Liver (tissue), 10 donors: ENCODE data around the gene CEP89. TPM values are rescaled to one million over a fixed set of nuclear protein-coding genes. Genes with fewer than 3 reads are reported as not detected.

Experiments used
- DNase-seq: peaks from one replicate; pipeline ENCODE4 v3.0.0-alpha.2; 2017; ENCODE audit warnings: low spot score
- H3K27ac ChIP-seq, 2 donors: one replicate each; pipeline ENCODE4 v1.7.0; 2013; ENCODE audit warnings: inconsistent platforms in 2 of 2, low read length in 2 of 2, control low read depth in 1 of 2, low read depth in 1 of 2, mild to moderate bottlenecking in 1 of 2
- H3K27me3 ChIP-seq, 4 donors: one replicate each; pipeline versions ENCODE4 v1.6.1 to v1.7.0; 2013; ENCODE audit warnings: low read length in 3 of 4, inconsistent platforms in 1 of 4, mild to moderate bottlenecking in 1 of 4, moderate library complexity in 1 of 4; ENCODE audit not compliant: control insufficient read depth in 4 of 4, insufficient read depth in 4 of 4
- H3K36me3 ChIP-seq, 4 donors: one replicate each; pipeline versions ENCODE4 v1.6.1 to v1.7.0; 2013; ENCODE audit warnings: low read length in 3 of 4, mild to moderate bottlenecking in 3 of 4, low read depth in 1 of 4, moderate library complexity in 1 of 4; ENCODE audit not compliant: control insufficient read depth in 4 of 4, insufficient read depth in 3 of 4
- H3K4me1 ChIP-seq, 4 donors: one replicate each; pipeline versions ENCODE4 v1.6.1 to v1.7.0; 2013; ENCODE audit warnings: low read length in 3 of 4, mild to moderate bottlenecking in 3 of 4, moderate library complexity in 1 of 4; ENCODE audit not compliant: control insufficient read depth in 4 of 4, insufficient read depth in 4 of 4
- H3K4me3 ChIP-seq, 3 donors: one replicate each; pipeline versions ENCODE4 v1.6.1 to v1.7.0; 2013; ENCODE audit warnings: low read length in 3 of 3, control low read depth in 1 of 3, low read depth in 1 of 3, mild to moderate bottlenecking in 1 of 3
- H3K9ac ChIP-seq, 2 donors: one replicate each; pipeline ENCODE4 v1.7.0; 2013; ENCODE audit warnings: low read length in 2 of 2, mild to moderate bottlenecking in 2 of 2, moderate library complexity in 2 of 2, control low read depth in 1 of 2, low read depth in 1 of 2
- H3K9me3 ChIP-seq, 4 donors: one replicate each; pipeline versions ENCODE4 v1.6.1 to v1.7.0; 2013; ENCODE audit warnings: low read length in 3 of 4; ENCODE audit not compliant: control insufficient read depth in 4 of 4
- EGR1 ChIP-seq, 2 donors: IDR thresholded peaks; 2 replicates each; pipeline ENCODE4 v1.6.1; 2016 to 2018; ENCODE audit warnings: antibody characterized with exemption in 2 of 2, low read depth in 2 of 2
- FOXA2 ChIP-seq: IDR thresholded peaks from 2 replicates; pipeline ENCODE4 v1.6.1; 2016; ENCODE audit warnings: antibody characterized with exemption
- GABPA ChIP-seq, 2 donors: IDR thresholded peaks in 1 of 2; conservative IDR thresholded peaks in 1 of 2; 2 replicates each; pipeline ENCODE4 v1.6.1; 2016; ENCODE audit warnings: antibody characterized with exemption in 2 of 2, mild to moderate bottlenecking in 1 of 2, moderate library complexity in 1 of 2
- HNF4G ChIP-seq: IDR thresholded peaks from 2 replicates; pipeline ENCODE4 v1.6.1; 2016; ENCODE audit warnings: antibody characterized with exemption
- MAX ChIP-seq: IDR thresholded peaks from 2 replicates; pipeline ENCODE4 v1.6.1; 2016; ENCODE audit warnings: antibody characterized with exemption
- NR2F2 ChIP-seq: IDR thresholded peaks from 2 replicates; pipeline ENCODE4 v1.6.1; 2016; ENCODE audit warnings: antibody characterized with exemption
- RAD21 ChIP-seq, 2 donors: IDR thresholded peaks; 2 replicates each; pipeline ENCODE4 v1.6.1; 2016; ENCODE audit warnings: antibody characterized with exemption in 2 of 2, mild to moderate bottlenecking in 2 of 2
- REST ChIP-seq: IDR thresholded peaks from 2 replicates; pipeline ENCODE4 v1.6.1; 2016; ENCODE audit warnings: antibody characterized with exemption, mild to moderate bottlenecking
- RXRA ChIP-seq, 2 donors: IDR thresholded peaks; 2 replicates each; pipeline ENCODE4 v1.6.1; 2017 to 2018; ENCODE audit warnings: antibody characterized with exemption in 2 of 2, mild to moderate bottlenecking in 1 of 2
- SP1 ChIP-seq: IDR thresholded peaks from 2 replicates; pipeline ENCODE4 v1.6.1; 2018; ENCODE audit warnings: antibody characterized with exemption, mild to moderate bottlenecking
- TAF1 ChIP-seq: conservative IDR thresholded peaks from 2 replicates; pipeline ENCODE4 v1.6.1; 2016; ENCODE audit warnings: antibody characterized with exemption, mild to moderate bottlenecking
- ZBTB33 ChIP-seq: IDR thresholded peaks from 2 replicates; pipeline ENCODE4 v1.6.1; 2016; ENCODE audit warnings: antibody characterized with exemption
- WGBS: extraction: QIAGEN DNeasy Blood & Tissue Kit; methylation state at CpG from one replicate; pipeline ENCODE4 v1.1.7; 2013; 5-methylcytosine and 5-hydroxymethylcytosine counted together
- polyA plus RNA-seq, 2 donors: library from polyadenylated mRNA; stranded (reverse) in 1 of 2; unstranded in 1 of 2; fragments of 200-250 nt in 1 of 2; fragments of >200 nt in 1 of 2; fragmentation: Nextera tagmentation in 1 of 2; extraction: Ambion mirVana in 1 of 2; gene quantifications; one replicate each; pipeline versions ENCODE4 v1.2.1 to v1.2.3, GENCODE V29; 2013 to 2015
- small RNA-seq: library from RNA; depleted of rRNA; stranded (forward); fragments of <200 nt; gene quantifications from one replicate; pipeline ENCODE3, GENCODE V24; 2014
- total RNA-seq, 2 donors: library from RNA; depleted of rRNA; stranded (reverse); fragments of >200 nt; gene quantifications; one replicate each; pipeline ENCODE4 v1.2.3, GENCODE V29; 2014
- donor health status: healthy.
- donor health status: healthy.
- donor health status: healthy.
- donor health status: healthy.
- donor health status: healthy.

CEP89 gene
- total and polyA plus RNA-seq, 4 donors, result 2.0 to 2.9 (median 2.4) TPM

GRCh38 chr19:32828139-32828538, 143.6 kb downstream of the CEP89 start:
- no peak overlapping the region for H3K9ac ChIP-seq
- no peaks in the 10 kb centered on the region for H3K27me3 ChIP-seq
- DNase-seq, result no peak
- no peak for TF ChIP-seq EGR1 (IDR thresholded peaks at IDR 0.05; ENCODE audit: low read depth in 2 of 2)
- no peak for TF ChIP-seq RAD21 (IDR thresholded peaks at IDR 0.05)
- TF ChIP-seq HNF4G, result no peak
- TF ChIP-seq MAX, result no peak
- TF ChIP-seq SP1, result no peak
- TF ChIP-seq REST, result no peak
- no peak for TF ChIP-seq RXRA (IDR thresholded peaks at IDR 0.05)
- no peak for TF ChIP-seq TAF1
- no peak for TF ChIP-seq FOXA2
- no peak for TF ChIP-seq ZBTB33
- no peak for TF ChIP-seq GABPA (IDR thresholded peaks at IDR 0.05 in 1 of 2, conservative IDR thresholded peaks at IDR 0.05 in 1 of 2)
- no peak for TF ChIP-seq NR2F2
- no peaks in the 10 kb centered on the region for H3K4me1 ChIP-seq
- whole genome bisulfite sequencing, result 95% methylated on average over 4 of the region's 4 CpGs
- H3K9me3 ChIP-seq, result no peaks in the 10 kb centered on the region
- no peak overlapping the region for H3K4me3 ChIP-seq
- peaks cover 1 to 27% (median 20%) of the 10 kb centered on the region in 4 donors for H3K36me3 ChIP-seq
- no peak overlapping the region for H3K27ac ChIP-seq

Small RNAs within 50 kb of the gene (small RNA-seq; reads per million reads assigned to genes)
- not detected for gene RN7SKP22

Other genes with a start within 250 kb of the CEP89 start
- gene SLC7A9, start 102.2 kb downstream of the CEP89 start, total RNA-seq, result 10 to 100 TPM in 1 of 2 donors, 1 to 10 TPM in 1; 6.8 to 16.3 TPM
- gene SLC7A9, start 102.2 kb downstream of the CEP89 start, polyA plus RNA-seq, result 10 to 100 TPM in 1 of 2 donors, 1 to 10 TPM in 1; 9.0 to 10.7 TPM
- gene FAAP24, start 284 bp upstream of the CEP89 start, total RNA-seq, result 1 to 10 TPM in 1 of 2 donors, under 1 TPM in 1; 0.25 to 1.1 TPM
- under 1 TPM; 0.19 to 0.29 TPM for gene FAAP24, start 284 bp upstream of the CEP89 start, polyA plus RNA-seq
- gene RHPN2, start 92.9 kb upstream of the CEP89 start, total RNA-seq, result 10 to 100 TPM in 1 of 2 donors, 1 to 10 TPM in 1; 7.6 to 31.5 TPM
- 10 to 100 TPM in 1 of 2 donors, 1 to 10 TPM in 1; 9.2 to 10.5 TPM for gene RHPN2, start 92.9 kb upstream of the CEP89 start, polyA plus RNA-seq
- gene GPATCH1, start 109.2 kb upstream of the CEP89 start, total RNA-seq, result 1 to 10 TPM; 4.1 to 5.2 TPM
- 1 to 10 TPM; 2.5 to 3.1 TPM for gene GPATCH1, start 109.2 kb upstream of the CEP89 start, polyA plus RNA-seq
- under 1 TPM in 1 of 2 donors, not detected in 1; 0.08 TPM for gene WDR88, start 160.2 kb upstream of the CEP89 start, total RNA-seq
- gene WDR88, start 160.2 kb upstream of the CEP89 start, polyA plus RNA-seq, result under 1 TPM in 1 of 2 donors, not detected in 1; 0.08 TPM
- gene LRP3, start 222.4 kb upstream of the CEP89 start, total RNA-seq, result 10 to 100 TPM; 12.0 to 18.7 TPM
- gene LRP3, start 222.4 kb upstream of the CEP89 start, polyA plus RNA-seq, result 10 to 100 TPM in 1 of 2 donors, 1 to 10 TPM in 1; 2.5 to 42.3 TPM